Activated CD8-positive, alpha-beta memory T cell treated with anti-CD3 and anti-CD28 coated beads for 24 hours (primary cell): Measurements from ENCODE around the gene PSPC1.

ENCODE experiments used
- DNase-seq: peaks from one replicate; pipeline ENCODE4 v3.0.0-alpha.2; 2020

PSPC1 gene

GRCh38 chr13:19670147-19670546 lies 112.6 kb downstream of the PSPC1 start:
- no peak for DNase-seq

DNA sequence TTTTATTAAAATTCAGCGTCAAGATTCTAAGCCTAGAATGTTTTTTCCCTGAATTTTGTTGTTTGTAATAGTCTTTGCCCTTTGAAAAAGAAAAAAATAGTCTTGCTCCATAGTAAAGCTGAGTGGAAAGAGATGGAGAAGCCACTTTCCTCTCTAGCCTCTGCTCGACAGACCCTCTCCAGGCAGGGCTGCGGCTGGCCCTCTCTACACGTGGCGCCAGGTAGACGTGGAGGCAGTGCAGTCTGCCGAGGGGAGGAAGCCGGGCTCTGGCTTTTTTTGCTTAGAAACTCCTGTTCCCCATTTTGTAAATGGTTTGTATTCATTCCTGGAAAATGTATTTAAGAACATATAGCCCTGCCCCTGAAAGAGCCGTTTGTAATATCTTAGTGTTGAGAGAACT lies 114.0 kb downstream of the PSPC1 start:
- no peak for DNase-seq

DNA sequence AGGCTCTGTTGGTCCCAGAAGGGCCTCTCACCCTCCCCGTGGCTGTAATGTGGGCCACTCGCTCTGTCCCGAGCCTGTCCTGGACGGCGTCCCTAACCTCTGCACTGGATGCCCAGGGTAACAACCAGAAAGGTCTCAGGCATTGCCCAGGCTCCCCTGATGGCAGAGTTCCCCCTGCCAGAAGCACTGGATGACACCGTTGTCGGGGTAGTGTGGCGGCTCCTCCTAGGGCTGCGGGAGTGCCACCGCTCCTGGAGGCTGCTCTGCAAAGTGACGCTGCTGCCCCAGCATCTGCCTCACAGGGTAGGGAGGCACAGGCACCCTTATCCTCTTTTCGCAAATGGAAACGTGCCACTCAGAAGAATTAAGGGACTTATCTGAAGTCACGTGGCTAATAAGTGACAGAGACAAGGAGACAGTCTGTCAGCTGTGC lies 117.3 kb downstream of the PSPC1 start:
- DNase-seq, result no peak

- DNase-seq, result no peak
Observed at GRCh38 chr13:19664481-19665230, 118.1 kb downstream of the PSPC1 start.

DNA sequence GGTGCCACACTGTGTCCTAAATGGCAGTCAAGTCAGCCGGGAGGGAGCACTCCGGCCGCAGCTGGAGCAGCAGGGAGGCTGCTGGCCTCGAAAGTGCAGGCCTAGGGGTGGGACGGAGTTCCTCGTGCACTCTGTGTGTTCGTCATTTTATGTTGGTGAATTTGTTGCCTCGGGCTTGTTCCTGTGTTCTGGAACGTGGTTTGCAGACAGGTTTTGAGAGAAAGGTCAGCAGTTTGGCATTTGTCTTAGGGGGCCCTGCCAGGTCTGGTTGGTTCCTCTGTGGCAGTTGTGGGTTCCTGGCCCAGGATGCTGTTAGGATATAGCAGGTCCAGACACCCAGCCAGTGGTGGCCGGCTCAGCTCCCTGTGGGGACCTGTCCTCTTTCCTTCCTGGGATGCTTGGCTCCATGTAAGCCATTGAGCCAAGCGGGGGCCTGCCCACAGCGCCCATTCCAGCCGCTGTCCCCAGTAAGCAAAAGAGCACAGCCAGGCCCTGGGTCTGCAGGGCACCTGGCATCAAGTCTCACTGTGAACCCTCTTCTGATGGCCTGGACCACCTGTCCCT lies 119.2 kb downstream of the PSPC1 start:
- DNase-seq, result no peak

DNA sequence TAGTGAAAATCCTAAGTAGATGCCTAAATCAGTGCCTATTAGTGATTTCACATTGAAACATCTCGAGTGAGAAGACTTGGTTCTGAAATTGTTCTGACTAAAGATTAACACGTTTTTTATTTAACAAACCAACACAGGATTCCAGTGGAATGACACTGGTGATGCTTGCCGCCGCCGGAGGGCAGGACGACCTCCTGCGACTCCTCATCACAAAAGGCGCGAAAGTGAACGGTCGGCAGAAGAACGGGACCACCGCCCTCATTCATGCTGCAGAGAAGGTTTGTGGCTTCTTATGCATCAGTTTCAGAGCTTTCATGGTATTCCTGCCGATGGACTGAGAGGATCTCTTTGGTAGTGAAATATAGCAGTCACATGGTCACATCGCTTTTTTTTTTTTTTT lies 121.2 kb downstream of the PSPC1 start:
- no peak for DNase-seq

DNA sequence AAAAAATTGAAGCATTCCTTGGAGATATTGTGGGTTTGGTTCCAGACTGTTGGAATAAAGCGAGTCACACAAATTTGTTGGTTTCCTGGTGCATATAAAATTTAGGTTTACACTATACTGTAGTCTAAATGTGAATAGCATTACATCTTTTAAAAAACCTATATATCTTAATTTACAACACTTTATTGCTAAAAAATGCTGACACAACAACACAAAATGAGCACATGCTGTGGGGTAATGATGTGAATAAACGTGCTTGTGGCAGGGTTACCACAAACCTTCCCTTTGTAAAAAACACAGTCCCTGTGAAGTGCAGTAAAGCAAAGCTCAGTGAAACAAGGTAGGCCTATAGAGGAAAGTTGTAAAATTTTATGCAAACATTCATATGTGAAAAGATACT lies 121.6 kb downstream of the PSPC1 start:
- no peak for DNase-seq

DNA sequence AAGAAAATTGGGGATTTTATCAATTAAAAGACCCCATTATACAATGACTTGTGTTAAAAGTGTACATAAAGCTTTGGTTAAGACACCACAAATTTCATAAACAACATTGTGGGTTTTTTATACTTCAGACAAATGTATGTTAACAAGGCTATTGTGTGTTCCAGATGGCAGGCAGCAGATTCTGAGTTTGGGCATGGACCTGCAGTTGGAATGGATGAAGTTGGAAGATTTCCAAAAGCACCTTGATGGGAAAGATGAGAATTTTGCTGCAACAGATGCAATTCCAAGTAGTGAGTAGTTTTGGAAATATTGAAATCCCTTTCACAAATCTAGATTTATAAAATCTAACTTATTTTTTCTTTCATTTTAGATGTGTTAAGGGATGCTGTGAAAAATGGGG lies 123.9 kb downstream of the PSPC1 start:
- DNase-seq, result no peak

GRCh38 chr13:19657872-19658591 lies 124.7 kb downstream of the PSPC1 start:
- DNase-seq, result no peak
